Testis (tissue), 2 donors: ENCODE results near the gene ZNF726.
"Not testable (repeated sequence)": the region's sequence is repeated elsewhere in the genome, so short reads cannot be mapped to it uniquely, and the experiment has no call there.

Source experiments
- CTCF ChIP-seq, 3 experiments: fragments of 450-650 bp in 2 of 3; fragments of 200-600 bp in 1 of 3; sonication (generic) in 1 of 3; IDR thresholded peaks; one replicate each; pipeline ENCODE4 v1.5.1; 2016 to 2019; ENCODE audit warnings: antibody characterized with exemption in 3 of 3, mild to moderate bottlenecking in 2 of 3, moderate library complexity in 1 of 3
- POLR2A ChIP-seq: fragments of 450-650 bp; IDR thresholded peaks from one replicate; pipeline ENCODE4 v1.6.1; 2017; ENCODE audit warnings: antibody characterized with exemption, mild to moderate bottlenecking, moderate library complexity

- TF ChIP-seq POLR2A; CTCF (IDR thresholded peaks at IDR 0.05): not testable (repeated sequence)
These were observed 48.7 kb downstream of the ZNF726 start for GRCh38 chr19:23963396-23963795.
